Suprapubic skin (tissue), 4 donors: Measurements from ENCODE around the gene DISC1. TPM values are rescaled to one million over a fixed set of nuclear protein-coding genes. Genes with fewer than 3 reads are reported as not detected.
"Not testable (repeated sequence)": the region's sequence is repeated elsewhere in the genome, so short reads cannot be mapped to it uniquely, and the experiment has no call there.

ENCODE experiments used
- DNase-seq, 2 donors: peaks; one replicate each; pipeline ENCODE4 v3.0.0-alpha.2; 2019; ENCODE audit warnings: low spot score in 2 of 2
- H3K27ac ChIP-seq: fragments of 200-600 bp; sonication (generic); one replicate; pipeline ENCODE4 v1.5.1; 2019
- H3K27me3 ChIP-seq: fragments of 200-600 bp; sonication (generic); one replicate; pipeline ENCODE4 v1.5.1; 2019
- H3K36me3 ChIP-seq: fragments of 200-600 bp; sonication (generic); one replicate; pipeline ENCODE4 v1.5.1; 2019
- H3K4me1 ChIP-seq: fragments of 200-600 bp; sonication (generic); one replicate; pipeline ENCODE4 v1.5.1; 2019
- H3K4me3 ChIP-seq: fragments of 200-600 bp; sonication (generic); one replicate; pipeline ENCODE4 v1.5.1; 2019; ENCODE audit warnings: mild to moderate bottlenecking
- H3K9me3 ChIP-seq: fragments of 200-600 bp; sonication (generic); one replicate; pipeline ENCODE4 v1.5.1; 2019
- CTCF ChIP-seq, 2 donors: fragments of 200-600 bp in 1 of 2; fragments of 450-650 bp in 1 of 2; sonication (generic) in 1 of 2; IDR thresholded peaks; one replicate each; pipeline ENCODE4 v1.5.1; 2016 to 2019; ENCODE audit warnings: antibody characterized with exemption in 2 of 2, mild to moderate bottlenecking in 1 of 2, moderate library complexity in 1 of 2
- EP300 ChIP-seq: sonication (generic); formaldehyde crosslinking; IDR thresholded peaks from one replicate; pipeline ENCODE4 v1.6.1; 2017; ENCODE audit warnings: antibody characterized with exemption
- POLR2A ChIP-seq, 2 donors: fragments of 450-650 bp; IDR thresholded peaks; one replicate each; pipeline ENCODE4 v1.6.1; 2017; ENCODE audit warnings: antibody characterized with exemption in 2 of 2, mild to moderate bottlenecking in 2 of 2, moderate library complexity in 2 of 2
- POLR2AphosphoS5 ChIP-seq, 3 donors: sonication (generic); formaldehyde crosslinking; IDR thresholded peaks; one replicate each; pipeline ENCODE4 v1.6.1; 2017; ENCODE audit warnings: antibody characterized with exemption in 3 of 3
- WGBS: methylation state at CpG from one replicate; pipeline ENCODE4 v1.1.5; 2018; 5-methylcytosine and 5-hydroxymethylcytosine counted together
- total RNA-seq, 4 donors: library from RNA; depleted of rRNA; stranded (reverse); fragments of >200 nt; gene quantifications; one replicate each; pipeline ENCODE4 v1.1.0, GENCODE V29; 2016

Gene DISC1
- total RNA-seq, 4 donors from 2014 or later: 3.0 to 8.4 (median 5.2) TPM

- Histone ChIP-seq H3K36me3 (no peaks in the 10 kb centered on the region), H3K9me3 (no peaks in the 10 kb centered on the region), H3K4me3 (no peak overlapping the region), H3K27me3 (no peaks in the 10 kb centered on the region), H3K4me1 (peaks cover 7% of the 10 kb centered on the region), H3K27ac (no peak overlapping the region)
- WGBS: 84% methylated on average over 1 of the region's 1 CpG
- TF ChIP-seq POLR2AphosphoS5 (IDR thresholded peaks at IDR 0.05) (no peak), CTCF (IDR thresholded peaks at IDR 0.05) (no peak), EP300 (no peak), POLR2A (IDR thresholded peaks at IDR 0.05) (no peak)
- DNase-seq: no peak
These were observed 330.8 kb downstream of the DISC1 start for GRCh38 chr1:231957359-231957758.

DNA sequence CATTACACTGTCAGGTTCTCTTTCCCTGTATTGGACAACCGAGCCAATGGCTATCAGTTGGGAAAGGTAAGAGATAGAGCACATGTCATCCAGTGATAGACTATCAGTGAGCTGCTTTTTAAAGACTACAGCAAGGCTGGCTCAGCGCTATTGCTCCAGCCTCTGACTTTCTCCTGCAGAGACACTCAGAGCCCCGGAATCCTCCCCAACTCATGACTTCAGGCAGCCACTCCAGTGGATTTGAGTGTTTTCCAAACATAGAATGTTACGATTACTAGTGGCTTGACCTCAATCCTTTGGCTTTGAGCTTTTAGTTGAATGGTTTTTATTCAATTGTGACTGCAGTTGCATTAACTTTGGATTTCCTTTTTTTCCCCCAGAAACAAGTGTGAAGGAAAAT is 331.9 kb downstream of the DISC1 start:
- Histone ChIP-seq H3K9me3 (no peaks in the 10 kb centered on the region), H3K36me3 (no peaks in the 10 kb centered on the region), H3K4me1 (peaks cover 7% of the 10 kb centered on the region), H3K27me3 (no peaks in the 10 kb centered on the region), H3K4me3 (no peak overlapping the region), H3K27ac (no peak overlapping the region)
- DNase-seq: no peak
- 73% methylated on average over 4 of the region's 4 CpGs for WGBS
- TF ChIP-seq EP300 (no peak), POLR2AphosphoS5 (IDR thresholded peaks at IDR 0.05) (no peak), CTCF (IDR thresholded peaks at IDR 0.05) (no peak), POLR2A (IDR thresholded peaks at IDR 0.05) (no peak)

DNA sequence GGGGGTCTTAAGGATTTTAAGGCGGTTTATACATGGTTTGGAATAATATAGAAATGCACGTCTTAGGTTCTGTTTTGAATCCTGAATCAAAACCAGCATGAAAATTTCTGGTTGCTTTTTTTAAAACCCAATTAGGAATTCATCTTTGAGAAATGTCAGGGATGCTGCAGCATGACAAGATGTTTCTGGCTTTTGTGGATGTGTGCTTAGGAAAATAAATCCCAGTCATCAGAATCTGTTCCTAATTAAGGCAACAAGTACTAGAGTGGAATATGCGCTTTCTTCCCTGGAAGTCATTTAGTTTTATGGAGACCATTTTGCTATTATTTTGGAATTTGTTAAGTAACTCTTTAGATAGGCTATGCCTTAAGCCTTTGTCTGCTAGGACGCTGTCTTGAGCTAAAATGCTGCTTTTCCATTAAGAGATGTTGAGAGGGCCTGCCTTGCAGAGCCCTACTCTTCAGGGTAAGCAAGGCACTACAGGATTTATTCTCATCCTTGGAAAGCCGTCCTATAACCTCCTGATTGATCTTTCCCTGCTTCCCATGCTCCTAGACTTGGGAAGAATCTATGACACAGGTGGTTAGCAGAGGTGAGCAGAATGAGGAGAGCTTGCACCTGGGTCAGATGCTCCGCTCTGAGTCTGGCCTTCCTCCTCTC is 332.8 kb downstream of the DISC1 start:
- H3K27ac ChIP-seq: no peak overlapping the region
- H3K4me3 ChIP-seq: no peak overlapping the region
- H3K36me3 ChIP-seq: no peaks in the 10 kb centered on the region
- TF ChIP-seq EP300: no peak
- no peak for TF ChIP-seq CTCF (IDR thresholded peaks at IDR 0.05)
- TF ChIP-seq POLR2AphosphoS5 (IDR thresholded peaks at IDR 0.05): no peak
- no peak for TF ChIP-seq POLR2A (IDR thresholded peaks at IDR 0.05)
- H3K9me3 ChIP-seq: no peaks in the 10 kb centered on the region
- peaks cover 7% of the 10 kb centered on the region for H3K4me1 ChIP-seq
- 81% methylated on average over 6 of the region's 6 CpGs for WGBS
- no peak for DNase-seq
- no peaks in the 10 kb centered on the region for H3K27me3 ChIP-seq

DNA sequence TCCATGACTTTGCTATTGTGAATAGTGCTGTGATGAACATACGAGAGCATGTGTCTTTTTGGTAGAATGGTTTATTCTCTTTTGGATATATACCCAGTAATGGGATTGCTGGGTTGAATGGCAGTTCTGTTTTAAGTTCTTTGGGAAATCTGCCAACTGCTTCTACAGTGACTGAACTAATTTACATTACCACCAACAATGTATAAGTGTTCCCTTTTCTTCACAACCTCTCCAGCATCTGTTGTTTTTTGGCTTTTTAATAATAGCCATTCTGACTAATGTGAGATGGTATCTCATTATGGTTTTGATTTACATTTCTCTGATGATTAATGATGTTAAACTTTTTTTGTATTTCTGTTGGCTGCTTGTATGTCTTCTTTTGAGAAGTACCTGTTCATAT is 335.2 kb downstream of the DISC1 start:
- 79% methylated on average over 1 of the region's 1 CpG for WGBS

GRCh38 chr1:231962636-231963035 is 336.0 kb downstream of the DISC1 start:
- no peaks in the 10 kb centered on the region for H3K36me3 ChIP-seq
- no peak for TF ChIP-seq CTCF (IDR thresholded peaks at IDR 0.05)
- TF ChIP-seq EP300: no peak
- no peak for TF ChIP-seq POLR2AphosphoS5 (IDR thresholded peaks at IDR 0.05)
- no peak for TF ChIP-seq POLR2A (IDR thresholded peaks at IDR 0.05)
- WGBS: 71% methylated on average over 2 of the region's 2 CpGs
- H3K4me3 ChIP-seq: no peak overlapping the region
- no peaks in the 10 kb centered on the region for H3K27me3 ChIP-seq
- DNase-seq: no peak
- H3K27ac ChIP-seq: no peak overlapping the region
- H3K4me1 ChIP-seq: peaks cover 7% of the 10 kb centered on the region
- no peaks in the 10 kb centered on the region for H3K9me3 ChIP-seq

More for the DNA sequence above, 335.2 kb downstream of the DISC1 start:
- H3K4me1 ChIP-seq, H3K36me3 ChIP-seq, H3K27ac ChIP-seq, H3K9me3 ChIP-seq, DNase-seq, H3K4me3 ChIP-seq, H3K27me3 ChIP-seq: not testable (repeated sequence)

DNA sequence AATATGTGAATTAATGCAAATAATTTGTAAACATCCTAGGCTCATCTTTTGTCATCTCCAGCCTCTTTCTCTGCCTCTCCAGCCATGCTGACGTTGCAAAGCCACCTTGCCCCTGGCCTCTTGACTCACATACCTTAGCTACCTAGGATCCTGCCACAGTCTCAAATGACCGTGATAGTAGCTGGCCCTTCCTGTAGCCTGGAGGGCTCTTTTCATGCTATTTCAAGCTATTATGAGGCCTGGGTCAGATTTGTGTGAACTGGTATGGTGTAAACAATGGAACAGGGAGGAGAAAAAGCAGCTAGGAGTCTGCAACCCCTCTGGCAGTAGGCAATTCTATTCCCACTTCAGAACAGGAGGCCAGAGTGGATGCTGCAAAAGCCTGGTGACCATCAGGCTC is 337.7 kb downstream of the DISC1 start:
- H3K36me3 ChIP-seq: no peaks in the 10 kb centered on the region
- H3K4me1 ChIP-seq: peaks cover 2% of the 10 kb centered on the region
- no peak overlapping the region for H3K27ac ChIP-seq
- no peak overlapping the region for H3K4me3 ChIP-seq
- TF ChIP-seq POLR2A (IDR thresholded peaks at IDR 0.05) (no peak), POLR2AphosphoS5 (IDR thresholded peaks at IDR 0.05) (no peak), CTCF (IDR thresholded peaks at IDR 0.05) (no peak), EP300 (no peak)
- DNase-seq: no peak
- H3K27me3 ChIP-seq: no peaks in the 10 kb centered on the region
- 92% methylated on average over 2 of the region's 2 CpGs for WGBS
- no peaks in the 10 kb centered on the region for H3K9me3 ChIP-seq
